ENCODE measurements around the gene MAGEC3.

Gene MAGEC3

GRCh38 chrX:141936080-141936479 lies 98.0 kb downstream of the MAGEC3 start:
- no peak for DNase-seq (ENCODE audit: low read depth, low spot score)
- H3K27ac ChIP-seq = no peak overlapping the region

- DNase-seq (ENCODE audit: low read depth, low spot score) = no peak
- H3K27ac ChIP-seq = no peak overlapping the region
These were observed 103.1 kb downstream of the MAGEC3 start for GRCh38 chrX:141941234-141941633.

GRCh38 chrX:141945426-141945825 lies 107.3 kb downstream of the MAGEC3 start:
- no peak for DNase-seq (ENCODE audit: low read depth, low spot score)
- no peak overlapping the region for H3K27ac ChIP-seq

DNA sequence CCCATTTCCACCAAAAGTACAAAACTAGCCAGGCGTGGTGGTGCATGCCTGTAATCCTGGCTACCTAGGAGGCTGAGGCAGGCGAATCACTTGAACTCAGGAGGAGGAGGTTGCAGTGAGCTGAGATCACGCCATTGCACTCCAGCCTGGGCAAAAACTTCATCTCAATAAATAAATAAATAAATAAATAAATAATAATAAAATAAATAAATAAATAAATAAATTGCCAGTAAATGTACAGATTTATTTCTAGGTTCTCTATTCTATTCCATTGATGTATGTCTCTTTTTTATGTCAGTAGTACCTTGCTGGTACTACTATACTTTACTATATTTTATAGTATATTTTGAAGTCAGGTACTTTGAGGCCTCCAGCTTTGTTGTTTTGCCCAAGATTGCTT lies 109.2 kb downstream of the MAGEC3 start:
- H3K27ac ChIP-seq = no peak overlapping the region
- no peak for DNase-seq (ENCODE audit: low read depth, low spot score)
